Loucy (cell line): Measurements from ENCODE around the gene CFAP69.
A peak's percentile ranks its signal among the peaks of the same experiment; 100 is the strongest.

Experiments
- H2AFZ ChIP-seq: fragments of 200-600 bp; sonication (generic); 2 replicates; pipeline ENCODE4 v1.6.0; 2016; ENCODE audit warnings: antibody characterized with exemption, mild to moderate bottlenecking, low read length, moderate library complexity
- H3F3A ChIP-seq: fragments of 200-600 bp; 2 replicates; pipeline ENCODE4 v1.6.0; 2016; ENCODE audit warnings: antibody characterized with exemption, low read depth, mild to moderate bottlenecking
- H3K27me3 ChIP-seq: fragments of 200-600 bp; sonication (generic); 2 replicates; pipeline ENCODE4 v1.6.1; 2014; ENCODE audit warnings: low read length, mild to moderate bottlenecking; ENCODE audit not compliant: insufficient read depth, poor library complexity, severe bottlenecking
- H3K36me3 ChIP-seq: fragments of 200-600 bp; sonication (generic); 2 replicates; pipeline ENCODE4 v1.6.1; 2016; ENCODE audit warnings: low read length; ENCODE audit not compliant: insufficient read depth
- H3K4me1 ChIP-seq: fragments of 200-600 bp; sonication (generic); 2 replicates; pipeline ENCODE4 v1.5.1; 2014; ENCODE audit warnings: low read length, mild to moderate bottlenecking; ENCODE audit not compliant: insufficient read depth, poor library complexity, severe bottlenecking
- H3K4me2 ChIP-seq: fragments of 200-600 bp; sonication (generic); 2 replicates; pipeline ENCODE4 v1.6.0; 2014; ENCODE audit warnings: antibody characterized with exemption, low read length, low read depth, mild to moderate bottlenecking; ENCODE audit not compliant: poor library complexity, severe bottlenecking
- H3K4me3 ChIP-seq: fragments of 200-600 bp; sonication (generic); 2 replicates; pipeline ENCODE4 v1.5.1; 2014; ENCODE audit warnings: low read length, mild to moderate bottlenecking, mixed read lengths; ENCODE audit not compliant: poor library complexity, severe bottlenecking
- H3K79me2 ChIP-seq: fragments of 200-600 bp; sonication (generic); 2 replicates; pipeline ENCODE4 v1.6.1; 2014; ENCODE audit warnings: low read length; ENCODE audit not compliant: insufficient read depth
- H3K9ac ChIP-seq: fragments of 200-600 bp; sonication (generic); 2 replicates; pipeline ENCODE4 v1.6.0; 2014; ENCODE audit warnings: mild to moderate bottlenecking, low read depth, low read length, moderate library complexity; ENCODE audit not compliant: poor library complexity, severe bottlenecking
- H3K9me2 ChIP-seq: fragments of 200-600 bp; sonication (generic); replicated peaks from 2 replicates; pipeline ENCODE4 v1.6.1; 2016; ENCODE audit warnings: low read depth, low read length, mixed read lengths
- H3K9me3 ChIP-seq: fragments of 200-600 bp; sonication (generic); 2 replicates; pipeline ENCODE4 v1.6.1; 2014; ENCODE audit warnings: mild to moderate bottlenecking, antibody characterized with exemption, low read length, low read depth; ENCODE audit not compliant: insufficient read depth
- H4K20me1 ChIP-seq: fragments of 200-600 bp; sonication (generic); 2 replicates; pipeline ENCODE4 v1.6.0; 2014; ENCODE audit warnings: antibody characterized with exemption, low read length, mild to moderate bottlenecking; ENCODE audit not compliant: insufficient read depth, poor library complexity, severe bottlenecking
- CTCF ChIP-seq: fragments of 200-600 bp; sonication (generic); conservative IDR thresholded peaks from 2 replicates; pipeline ENCODE4 v1.5.1; 2014; ENCODE audit warnings: mild to moderate bottlenecking, antibody characterized with exemption, low read length
- EZH2phosphoT487 ChIP-seq: fragments of 200-600 bp; IDR thresholded peaks from 2 replicates; pipeline ENCODE4 v1.6.1; 2018; ENCODE audit warnings: antibody characterized with exemption, mild to moderate bottlenecking, moderate library complexity, borderline replicate concordance

CFAP69 gene

GRCh38 chr7:90337106-90337505 lies 92.1 kb downstream of the CFAP69 start:
- Histone ChIP-seq H3K4me3 (no peak overlapping the region), H3K4me1 (no peaks in the 10 kb centered on the region), H3K4me2 (no peak overlapping the region), H3K9me2 (no peaks in the 10 kb centered on the region), H3K36me3 (no peaks in the 10 kb centered on the region), H4K20me1 (no peaks in the 10 kb centered on the region), H3K9me3 (no peaks in the 10 kb centered on the region), H2AFZ (no peak overlapping the region), H3F3A (no peaks in the 10 kb centered on the region), H3K79me2 (no peaks in the 10 kb centered on the region), H3K27me3 (no peaks in the 10 kb centered on the region), H3K9ac (no peak overlapping the region)
- TF ChIP-seq EZH2phosphoT487 (no peak), CTCF (no peak)

GRCh38 chr7:90345016-90345415 lies 100.0 kb downstream of the CFAP69 start:
- H2AFZ ChIP-seq: no peak overlapping the region
- peaks cover 5% of the 10 kb centered on the region for H4K20me1 ChIP-seq
- TF ChIP-seq EZH2phosphoT487: no peak
- peaks cover 27% of the 10 kb centered on the region for H3K4me1 ChIP-seq
- H3F3A ChIP-seq: no peaks in the 10 kb centered on the region
- peak overlapping the region; percentile 70 for H3K4me2 ChIP-seq
- H3K27me3 ChIP-seq: no peaks in the 10 kb centered on the region
- no peaks in the 10 kb centered on the region for H3K9me3 ChIP-seq
- no peaks in the 10 kb centered on the region for H3K9me2 ChIP-seq
- H3K4me3 ChIP-seq: no peak overlapping the region
- peaks cover 29% of the 10 kb centered on the region for H3K79me2 ChIP-seq
- no peaks in the 10 kb centered on the region for H3K36me3 ChIP-seq
- no peak overlapping the region for H3K9ac ChIP-seq

GRCh38 chr7:90345595-90346335 lies 100.8 kb downstream of the CFAP69 start:
- H3K9me3 ChIP-seq: no peaks in the 10 kb centered on the region
- no peaks in the 10 kb centered on the region for H3K36me3 ChIP-seq
- TF ChIP-seq CTCF: no peak
- TF ChIP-seq EZH2phosphoT487: no peak
- peaks cover 33% of the 10 kb centered on the region for H3K79me2 ChIP-seq
- peaks cover 27% of the 10 kb centered on the region for H3K4me1 ChIP-seq
- H3K9me2 ChIP-seq: no peaks in the 10 kb centered on the region
- peak overlapping the region; percentile 91 for H3K9ac ChIP-seq
- no peaks in the 10 kb centered on the region for H3K27me3 ChIP-seq
- peak overlapping the region; percentile 70 for H3K4me2 ChIP-seq
- H3F3A ChIP-seq: no peaks in the 10 kb centered on the region
- peak overlapping the region; percentile 94 for H3K4me3 ChIP-seq
- peaks cover 5% of the 10 kb centered on the region for H4K20me1 ChIP-seq
- peak overlapping the region; percentile 92 for H2AFZ ChIP-seq
